ENCODE results near the gene ANTKMT.
A peak's percentile ranks its signal among the peaks of the same experiment; 100 is the strongest.

DNA sequence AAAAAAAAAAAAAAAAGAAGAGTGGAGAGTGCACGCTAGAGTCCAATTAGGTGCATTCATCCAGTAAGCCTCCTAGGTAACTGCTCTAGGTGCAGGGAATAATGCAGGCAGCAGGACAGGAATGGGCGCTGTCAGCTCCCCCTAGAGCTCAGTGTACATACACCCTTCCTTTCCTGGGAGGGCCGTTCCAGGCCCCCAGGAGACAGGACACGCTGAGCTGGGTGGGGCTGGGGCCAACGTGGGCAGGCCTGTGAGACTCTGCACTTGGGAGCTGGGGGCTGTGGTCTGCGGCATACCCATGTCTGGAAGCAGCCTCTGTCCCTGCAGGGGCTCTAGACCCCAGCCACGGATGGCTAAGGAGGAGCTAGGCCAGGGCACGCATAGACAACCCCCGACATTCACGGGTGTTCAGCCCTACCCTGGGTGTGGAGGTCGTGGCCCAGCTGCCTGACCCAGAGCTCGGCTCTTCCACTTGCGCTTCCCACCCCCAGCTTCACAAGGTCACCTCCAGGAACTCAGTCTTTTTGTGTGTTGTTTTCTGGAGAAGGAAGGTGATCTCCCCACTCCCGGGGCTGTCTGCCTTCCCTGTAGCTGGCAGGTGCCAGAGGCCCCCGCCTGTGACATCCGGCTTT, 1.0 kb upstream of the ANTKMT start:
- TF ChIP-seq, protein P1, sequence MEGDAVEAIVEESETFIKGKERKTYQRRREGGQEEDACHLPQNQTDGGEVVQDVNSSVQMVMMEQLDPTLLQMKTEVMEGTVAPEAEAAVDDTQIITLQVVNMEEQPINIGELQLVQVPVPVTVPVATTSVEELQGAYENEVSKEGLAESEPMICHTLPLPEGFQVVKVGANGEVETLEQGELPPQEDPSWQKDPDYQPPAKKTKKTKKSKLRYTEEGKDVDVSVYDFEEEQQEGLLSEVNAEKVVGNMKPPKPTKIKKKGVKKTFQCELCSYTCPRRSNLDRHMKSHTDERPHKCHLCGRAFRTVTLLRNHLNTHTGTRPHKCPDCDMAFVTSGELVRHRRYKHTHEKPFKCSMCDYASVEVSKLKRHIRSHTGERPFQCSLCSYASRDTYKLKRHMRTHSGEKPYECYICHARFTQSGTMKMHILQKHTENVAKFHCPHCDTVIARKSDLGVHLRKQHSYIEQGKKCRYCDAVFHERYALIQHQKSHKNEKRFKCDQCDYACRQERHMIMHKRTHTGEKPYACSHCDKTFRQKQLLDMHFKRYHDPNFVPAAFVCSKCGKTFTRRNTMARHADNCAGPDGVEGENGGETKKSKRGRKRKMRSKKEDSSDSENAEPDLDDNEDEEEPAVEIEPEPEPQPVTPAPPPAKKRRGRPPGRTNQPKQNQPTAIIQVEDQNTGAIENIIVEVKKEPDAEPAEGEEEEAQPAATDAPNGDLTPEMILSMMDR (IDR thresholded peaks at IDR 0.05; ENCODE audit: extremely low read depth in 1 of 2, insufficient read depth in 1 of 2, low read depth in 1 of 2, low read length in 2 of 2): peak in 1 of 2 donors; percentile 12
- TF ChIP-seq POLR2AphosphoS5 (IDR thresholded peaks at IDR 0.05; ENCODE audit: insufficient read depth, low read depth, low read length) (peak; percentile 16), POLR2A (IDR thresholded peaks at IDR 0.05; ENCODE audit: low read depth, low read length) (no peak)

Data from endothelial cell of umbilical vein (primary cell).